ENCODE measurements around the gene KATNAL2. TPM values are rescaled to one million over a fixed set of nuclear protein-coding genes. Genes with fewer than 3 reads are reported as not detected.
A peak's percentile ranks its signal among the peaks of the same experiment; 100 is the strongest.
"Not testable (repeated sequence)": the region's sequence is repeated elsewhere in the genome, so short reads cannot be mapped to it uniquely, and the experiment has no call there.

KATNAL2 gene
- total RNA-seq, 2 experiments from 2014 or later, result 1.1 to 1.4 TPM

GRCh38 chr18:47022821-47023220, 105.4 kb downstream of the KATNAL2 start:
- DNase-seq; H3K27me3 Mint-ChIP-seq; H3K36me3 Mint-ChIP-seq (ENCODE audit: low read depth); POLR2A ChIA-PET; H3K4me1 Mint-ChIP-seq; H3K9me3 Mint-ChIP-seq (ENCODE audit: low read depth); intact Hi-C loops (cut with DNase I, micrococcal nuclease); ATAC-seq; CTCF ChIA-PET; H3K27ac Mint-ChIP-seq; H3K4me3 Mint-ChIP-seq: not testable (repeated sequence)

- DNase-seq; H3K27ac Mint-ChIP-seq; POLR2A ChIA-PET; H3K36me3 Mint-ChIP-seq (ENCODE audit: low read depth); H3K4me1 Mint-ChIP-seq; ATAC-seq; H3K4me3 Mint-ChIP-seq; H3K9me3 Mint-ChIP-seq (ENCODE audit: low read depth); CTCF ChIA-PET; intact Hi-C loops (cut with DNase I, micrococcal nuclease); H3K27me3 Mint-ChIP-seq: not testable (repeated sequence)
These were observed 106.5 kb downstream of the KATNAL2 start for GRCh38 chr18:47023769-47024465.

- H3K4me3 Mint-ChIP-seq; H3K9me3 Mint-ChIP-seq (ENCODE audit: low read depth); DNase-seq; intact Hi-C loops (cut with DNase I, micrococcal nuclease); POLR2A ChIA-PET; H3K27me3 Mint-ChIP-seq; H3K27ac Mint-ChIP-seq; H3K4me1 Mint-ChIP-seq; ATAC-seq; CTCF ChIA-PET; H3K36me3 Mint-ChIP-seq (ENCODE audit: low read depth): not testable (repeated sequence)
These were observed 108.3 kb downstream of the KATNAL2 start for GRCh38 chr18:47025557-47026174.

- H3K27ac Mint-ChIP-seq; CTCF ChIA-PET; H3K4me1 Mint-ChIP-seq; intact Hi-C loops (cut with DNase I, micrococcal nuclease); H3K4me3 Mint-ChIP-seq; ATAC-seq; H3K27me3 Mint-ChIP-seq; DNase-seq; H3K36me3 Mint-ChIP-seq (ENCODE audit: low read depth); POLR2A ChIA-PET: not testable (repeated sequence)
- H3K9me3 Mint-ChIP-seq (ENCODE audit: low read depth), result peaks cover 10% of the 10 kb centered on the region
These were observed 111.3 kb downstream of the KATNAL2 start for GRCh38 chr18:47028738-47029137.

- intact Hi-C loops (cut with DNase I, micrococcal nuclease); ATAC-seq; H3K36me3 Mint-ChIP-seq (ENCODE audit: low read depth); H3K4me3 Mint-ChIP-seq; H3K4me1 Mint-ChIP-seq; H3K27me3 Mint-ChIP-seq; CTCF ChIA-PET; DNase-seq; POLR2A ChIA-PET; H3K27ac Mint-ChIP-seq: not testable (repeated sequence)
- H3K9me3 Mint-ChIP-seq (ENCODE audit: low read depth), result peaks cover 10% of the 10 kb centered on the region
These were observed 112.4 kb downstream of the KATNAL2 start for GRCh38 chr18:47029684-47030353.

GRCh38 chr18:47030887-47031286, 113.5 kb downstream of the KATNAL2 start:
- H3K9me3 Mint-ChIP-seq (ENCODE audit: low read depth), result peaks cover 10% of the 10 kb centered on the region
- intact Hi-C loops (cut with DNase I, micrococcal nuclease); H3K27ac Mint-ChIP-seq; H3K4me1 Mint-ChIP-seq; POLR2A ChIA-PET; H3K27me3 Mint-ChIP-seq; H3K4me3 Mint-ChIP-seq; CTCF ChIA-PET; H3K36me3 Mint-ChIP-seq (ENCODE audit: low read depth); DNase-seq; ATAC-seq: not testable (repeated sequence)

GRCh38 chr18:47032945-47033344, 115.5 kb downstream of the KATNAL2 start:
- H3K4me1 Mint-ChIP-seq, result no peaks in the 10 kb centered on the region
- ATAC-seq, result no peak
- ChIA-PET CTCF (no interaction called here), POLR2A (no interaction called here)
- H3K27me3 Mint-ChIP-seq, result peaks cover 3% of the 10 kb centered on the region
- no peak for DNase-seq
- H3K9me3 Mint-ChIP-seq (ENCODE audit: low read depth), result peaks cover 10% of the 10 kb centered on the region
- intact Hi-C loops (cut with DNase I, micrococcal nuclease), result no loop called here
- H3K36me3 Mint-ChIP-seq (ENCODE audit: low read depth), result no peaks in the 10 kb centered on the region
- H3K27ac Mint-ChIP-seq, result no peak overlapping the region
- no peak overlapping the region for H3K4me3 Mint-ChIP-seq

- ATAC-seq; DNase-seq; H3K4me3 Mint-ChIP-seq; CTCF ChIA-PET; H3K27ac Mint-ChIP-seq; H3K27me3 Mint-ChIP-seq; H3K36me3 Mint-ChIP-seq (ENCODE audit: low read depth); intact Hi-C loops (cut with DNase I, micrococcal nuclease); H3K4me1 Mint-ChIP-seq; POLR2A ChIA-PET: not testable (repeated sequence)
- peaks cover 10% of the 10 kb centered on the region for H3K9me3 Mint-ChIP-seq (ENCODE audit: low read depth)
These were observed 117.2 kb downstream of the KATNAL2 start for GRCh38 chr18:47034591-47034990.

GRCh38 chr18:47035156-47035671, 117.8 kb downstream of the KATNAL2 start, which contains the start of gene ELOA2:
TSS of gene ELOA2 (minus strand) at chr18:47035621. CDS start at chr18:47035264, 357 bp downstream.
- CTCF ChIA-PET, result no interaction called here
- ATAC-seq (no peak), DNase-seq (no peak)
- H3K4me1 Mint-ChIP-seq, result no peaks in the 10 kb centered on the region
- no peaks in the 10 kb centered on the region for H3K36me3 Mint-ChIP-seq (ENCODE audit: low read depth)
- peaks cover 10% of the 10 kb centered on the region for H3K9me3 Mint-ChIP-seq (ENCODE audit: low read depth)
- no peak within 1 kb of the TSS for H3K27ac Mint-ChIP-seq
- POLR2A ChIA-PET, result no interaction called here
- no peak within 1 kb of the TSS for H3K4me3 Mint-ChIP-seq
- intact Hi-C loops (cut with DNase I, micrococcal nuclease), result no loop called here
- H3K27me3 Mint-ChIP-seq, result peaks cover 3% of the 10 kb centered on the region

- CTCF ChIA-PET, result interaction anchor here (1.6 kb wide), 1 partner anchor 15 kb away, joined by 4 read pairs; no protein-coding TSS in a partner anchor
- DNase-seq, result peak; percentile 11
- intact Hi-C loops (cut with DNase I, micrococcal nuclease), result no loop called here
- Mint-ChIP-seq H3K9me3 (ENCODE audit: low read depth) (peaks cover 9% of the 10 kb centered on the region), H3K4me1 (no peaks in the 10 kb centered on the region), H3K4me3 (no peak overlapping the region), H3K27me3 (peaks cover 3% of the 10 kb centered on the region), H3K27ac (no peak overlapping the region), H3K36me3 (ENCODE audit: low read depth) (no peaks in the 10 kb centered on the region)
- no peak for ATAC-seq
- POLR2A ChIA-PET, result no interaction called here
These were observed 119.0 kb downstream of the KATNAL2 start for GRCh38 chr18:47036298-47036874.

GRCh38 chr18:47036927-47037578, 119.7 kb downstream of the KATNAL2 start:
- H3K9me3 Mint-ChIP-seq (ENCODE audit: low read depth), result peaks cover 5% of the 10 kb centered on the region
- H3K36me3 Mint-ChIP-seq (ENCODE audit: low read depth), result no peaks in the 10 kb centered on the region
- H3K27ac Mint-ChIP-seq, result no peak overlapping the region
- CTCF ChIA-PET, result interaction anchor here (1.6 kb wide), 1 partner anchor 14 kb away, joined by 4 read pairs; no protein-coding TSS in a partner anchor
- no peak overlapping the region for H3K4me3 Mint-ChIP-seq
- intact Hi-C loops (cut with DNase I, micrococcal nuclease), result no loop called here
- POLR2A ChIA-PET, result no interaction called here
- DNase-seq, result no peak
- no peaks in the 10 kb centered on the region for H3K4me1 Mint-ChIP-seq
- H3K27me3 Mint-ChIP-seq, result peaks cover 3% of the 10 kb centered on the region
- ATAC-seq, result no peak

Data from activated CD4-positive, alpha-beta T cell treated with anti-CD3 and anti-CD28 coated beads for 36 hours (primary cell).